ENCODE measurements around the gene EMP3.
"Not testable (repeated sequence)": the region's sequence is repeated elsewhere in the genome, so short reads cannot be mapped to it uniquely, and the experiment has no call there.

The EMP3 gene

DNA sequence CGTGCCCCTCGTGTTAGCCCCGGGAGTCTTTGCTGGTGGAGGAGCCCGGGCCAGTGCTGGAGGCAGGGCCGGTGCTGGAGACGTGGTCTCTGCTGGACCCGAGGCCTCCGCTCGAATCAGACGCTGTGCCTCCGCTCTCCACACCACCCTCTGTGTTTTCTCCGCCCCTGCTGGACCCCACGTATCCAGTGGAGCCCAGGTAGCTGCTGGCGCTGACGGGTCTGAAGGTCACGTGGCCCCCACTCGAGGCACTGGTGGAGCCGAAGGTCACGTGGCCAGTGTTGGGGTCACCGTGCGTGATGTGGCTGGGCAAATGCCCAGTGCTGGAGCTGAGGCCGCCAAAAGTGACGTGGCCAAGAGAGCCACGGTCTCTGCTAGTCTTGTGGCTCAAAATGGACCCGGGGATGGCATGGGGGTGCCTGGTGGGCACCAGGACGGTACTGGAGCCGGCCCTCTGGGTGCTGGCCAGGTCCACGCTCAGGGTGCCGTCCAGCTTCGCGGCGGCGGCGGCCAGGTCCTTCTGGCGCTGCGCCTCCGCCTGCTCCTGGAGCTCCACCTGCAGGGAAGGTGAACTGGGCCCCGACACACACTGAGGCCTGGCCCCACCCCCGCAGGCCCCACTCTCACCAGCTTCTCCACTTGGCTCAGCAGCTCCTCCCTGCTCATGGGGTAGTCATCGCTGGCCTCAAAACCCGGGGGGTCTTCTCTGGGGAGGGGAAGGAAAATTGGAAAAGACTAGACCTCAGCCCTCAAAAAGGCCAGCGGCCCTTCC, 28.2 kb upstream of the EMP3 start:
- Histone ChIP-seq H3K9ac (ENCODE audit: low read depth, low read length) (no peak overlapping the region), H3K36me3 (ENCODE audit: control insufficient read depth, insufficient read depth, low read length) (no peaks in the 10 kb centered on the region)

DNA sequence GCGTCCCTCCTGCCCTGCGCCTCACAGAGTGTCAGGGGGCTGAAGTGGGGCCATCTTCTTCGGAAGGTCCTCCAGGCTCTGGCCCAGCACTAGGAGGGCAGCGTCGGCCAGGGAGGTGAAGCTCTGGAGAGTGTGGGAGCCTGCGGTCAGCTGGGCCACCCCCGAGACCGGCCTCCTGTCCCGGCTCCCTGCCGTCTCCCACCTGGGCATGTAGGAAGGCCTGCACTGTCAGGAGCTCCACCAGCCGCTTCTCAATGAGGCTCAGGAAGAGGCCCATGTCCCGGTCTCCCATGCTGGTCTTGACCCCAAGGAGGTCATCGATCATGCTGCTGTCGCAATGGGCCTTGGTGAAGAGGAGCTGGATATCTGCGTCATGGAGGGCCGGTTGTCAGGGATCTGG, 27.4 kb upstream of the EMP3 start:
- Histone ChIP-seq H3K36me3 (ENCODE audit: control insufficient read depth, insufficient read depth, low read length) (no peaks in the 10 kb centered on the region), H3K4me1 (ENCODE audit: control insufficient read depth, insufficient read depth, low read length) (no peaks in the 10 kb centered on the region), H3K27ac (ENCODE audit: low read depth, low read length) (no peak overlapping the region), H3K9me3 (ENCODE audit: control insufficient read depth, insufficient read depth, low read length) (no peaks in the 10 kb centered on the region), H3K4me3 (ENCODE audit: low read depth, low read length) (no peak overlapping the region), H3K27me3 (ENCODE audit: control insufficient read depth, insufficient read depth, low read length) (no peaks in the 10 kb centered on the region), H3K9ac (ENCODE audit: low read depth, low read length) (no peak overlapping the region)

More for the DNA sequence above, 28.2 kb upstream of the EMP3 start:
- Histone ChIP-seq H3K4me1 (ENCODE audit: control insufficient read depth, insufficient read depth, low read length) (no peaks in the 10 kb centered on the region), H3K27me3 (ENCODE audit: control insufficient read depth, insufficient read depth, low read length) (no peaks in the 10 kb centered on the region), H3K27ac (ENCODE audit: low read depth, low read length) (no peak overlapping the region), H3K4me3 (ENCODE audit: low read depth, low read length) (no peak overlapping the region), H3K9me3 (ENCODE audit: control insufficient read depth, insufficient read depth, low read length) (no peaks in the 10 kb centered on the region)

DNA sequence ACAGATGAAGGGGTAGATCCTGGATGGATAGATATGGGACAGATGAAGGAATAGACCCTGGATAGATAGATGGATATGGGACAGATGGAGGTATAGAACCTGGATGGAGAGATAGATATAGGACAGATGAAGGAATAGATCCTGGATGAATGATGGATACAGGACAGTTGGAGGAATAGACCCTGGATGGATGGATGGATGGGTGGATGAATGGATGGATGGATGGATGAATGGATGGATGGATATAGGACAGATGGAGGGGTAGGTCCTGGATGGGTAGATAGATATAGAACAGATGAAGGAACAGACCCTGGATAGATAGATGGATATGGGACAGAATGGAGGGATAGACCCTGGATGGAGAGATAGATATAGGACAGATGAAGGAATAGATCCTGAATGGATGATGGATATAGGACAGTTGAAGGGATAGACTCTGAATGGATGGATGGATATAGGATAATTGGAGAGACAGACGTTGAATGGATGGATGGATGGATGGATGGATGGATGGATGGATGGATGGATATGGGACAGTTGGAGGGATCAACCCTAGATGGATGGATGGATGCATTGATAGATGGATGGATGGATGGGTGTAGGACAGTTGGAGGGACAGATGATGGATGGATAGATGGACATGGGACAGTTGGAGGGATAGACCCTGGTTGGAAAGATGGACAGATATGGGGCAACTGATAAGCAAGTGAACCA, 23.3 kb upstream of the EMP3 start:
- Histone ChIP-seq H3K27me3 (ENCODE audit: control insufficient read depth, insufficient read depth, low read length) (no peaks in the 10 kb centered on the region), H3K27ac (ENCODE audit: low read depth, low read length) (no peak overlapping the region), H3K36me3 (ENCODE audit: control insufficient read depth, insufficient read depth, low read length) (no peaks in the 10 kb centered on the region), H3K9me3 (ENCODE audit: control insufficient read depth, insufficient read depth, low read length) (no peaks in the 10 kb centered on the region), H3K4me1 (ENCODE audit: control insufficient read depth, insufficient read depth, low read length) (no peaks in the 10 kb centered on the region), H3K4me3 (ENCODE audit: low read depth, low read length) (no peak overlapping the region), H3K9ac (ENCODE audit: low read depth, low read length) (no peak overlapping the region)

DNA sequence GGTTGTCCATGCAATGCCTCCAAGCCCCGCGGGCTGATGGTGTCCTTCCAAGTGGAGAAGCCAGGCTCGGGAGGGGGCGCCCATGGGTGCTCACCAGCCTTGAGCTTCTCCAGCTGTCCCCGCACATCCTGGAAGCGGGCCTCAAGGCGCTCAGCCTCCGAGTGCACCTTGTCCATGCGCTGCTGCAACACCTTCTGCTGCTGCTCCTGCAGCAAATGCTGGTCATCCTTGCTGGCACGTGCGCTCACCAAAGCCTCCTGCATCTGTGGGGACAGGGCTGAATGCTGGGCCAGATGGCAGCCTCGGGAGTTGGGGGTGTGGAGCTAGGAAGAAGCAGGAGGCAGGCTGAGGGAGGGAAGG, 22.8 kb upstream of the EMP3 start:
- H3K36me3 ChIP-seq (ENCODE audit: control insufficient read depth, insufficient read depth, low read length): no peaks in the 10 kb centered on the region
- no peaks in the 10 kb centered on the region for H3K9me3 ChIP-seq (ENCODE audit: control insufficient read depth, insufficient read depth, low read length)
- H3K27me3 ChIP-seq (ENCODE audit: control insufficient read depth, insufficient read depth, low read length): no peaks in the 10 kb centered on the region
- no peak overlapping the region for H3K9ac ChIP-seq (ENCODE audit: low read depth, low read length)
- H3K27ac ChIP-seq (ENCODE audit: low read depth, low read length): no peak overlapping the region
- H3K4me1 ChIP-seq (ENCODE audit: control insufficient read depth, insufficient read depth, low read length): no peaks in the 10 kb centered on the region
- no peak overlapping the region for H3K4me3 ChIP-seq (ENCODE audit: low read depth, low read length)

DNA sequence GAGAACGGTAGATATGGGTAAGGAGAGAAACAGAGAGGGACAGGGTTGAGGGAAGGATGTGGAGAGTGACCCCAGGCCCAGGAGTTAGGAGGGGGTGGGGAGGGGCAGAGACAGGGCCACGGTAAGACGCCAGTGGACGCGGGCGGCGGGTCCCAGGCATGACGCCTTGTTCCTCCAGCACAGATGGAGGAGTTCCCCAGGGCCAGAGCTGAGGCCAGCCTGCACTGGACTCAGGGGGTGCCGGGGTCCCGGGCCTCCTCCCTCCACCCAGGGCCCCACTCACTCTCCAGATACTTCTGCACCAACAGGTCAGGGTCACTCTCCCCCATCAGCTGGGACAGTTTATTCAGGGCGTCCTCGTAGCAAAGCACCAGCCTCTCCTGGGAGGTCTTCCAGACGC, 22.0 kb upstream of the EMP3 start:
- no peaks in the 10 kb centered on the region for H3K36me3 ChIP-seq (ENCODE audit: control insufficient read depth, insufficient read depth, low read length)
- no peaks in the 10 kb centered on the region for H3K27me3 ChIP-seq (ENCODE audit: control insufficient read depth, insufficient read depth, low read length)

DNA sequence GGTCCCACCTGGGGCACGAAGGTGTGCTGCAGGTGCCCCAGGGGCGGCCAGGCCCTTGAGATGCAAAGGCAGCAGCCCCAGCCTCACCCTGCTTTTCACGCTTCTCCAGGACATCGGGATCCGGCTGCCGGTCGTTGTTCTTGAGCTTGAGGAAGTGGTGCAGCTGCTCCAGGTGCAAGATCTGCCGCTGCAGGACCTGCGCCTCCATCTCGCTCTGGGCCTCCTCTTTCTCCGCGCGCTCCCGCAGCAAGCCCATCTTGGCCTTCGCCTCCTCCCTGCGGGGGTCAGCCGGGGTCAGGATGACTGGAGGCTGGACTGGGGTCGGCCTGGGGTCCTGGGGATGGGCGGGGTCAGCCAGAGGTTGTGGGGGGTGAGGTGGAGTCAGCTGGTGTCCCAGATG, 21.5 kb upstream of the EMP3 start:
- Histone ChIP-seq H3K9me3 (ENCODE audit: control insufficient read depth, insufficient read depth, low read length) (no peaks in the 10 kb centered on the region), H3K27me3 (ENCODE audit: control insufficient read depth, insufficient read depth, low read length) (no peaks in the 10 kb centered on the region), H3K4me1 (ENCODE audit: control insufficient read depth, insufficient read depth, low read length) (no peaks in the 10 kb centered on the region), H3K9ac (ENCODE audit: low read depth, low read length) (no peak overlapping the region), H3K36me3 (ENCODE audit: control insufficient read depth, insufficient read depth, low read length) (no peaks in the 10 kb centered on the region), H3K4me3 (ENCODE audit: low read depth, low read length) (no peak overlapping the region), H3K27ac (ENCODE audit: low read depth, low read length) (no peak overlapping the region)

More for the DNA sequence above, 22.0 kb upstream of the EMP3 start:
- no peak overlapping the region for H3K4me3 ChIP-seq (ENCODE audit: low read depth, low read length)
- no peaks in the 10 kb centered on the region for H3K4me1 ChIP-seq (ENCODE audit: control insufficient read depth, insufficient read depth, low read length)
- H3K9me3 ChIP-seq (ENCODE audit: control insufficient read depth, insufficient read depth, low read length): no peaks in the 10 kb centered on the region
- no peak overlapping the region for H3K9ac ChIP-seq (ENCODE audit: low read depth, low read length)
- H3K27ac ChIP-seq (ENCODE audit: low read depth, low read length): no peak overlapping the region

DNA sequence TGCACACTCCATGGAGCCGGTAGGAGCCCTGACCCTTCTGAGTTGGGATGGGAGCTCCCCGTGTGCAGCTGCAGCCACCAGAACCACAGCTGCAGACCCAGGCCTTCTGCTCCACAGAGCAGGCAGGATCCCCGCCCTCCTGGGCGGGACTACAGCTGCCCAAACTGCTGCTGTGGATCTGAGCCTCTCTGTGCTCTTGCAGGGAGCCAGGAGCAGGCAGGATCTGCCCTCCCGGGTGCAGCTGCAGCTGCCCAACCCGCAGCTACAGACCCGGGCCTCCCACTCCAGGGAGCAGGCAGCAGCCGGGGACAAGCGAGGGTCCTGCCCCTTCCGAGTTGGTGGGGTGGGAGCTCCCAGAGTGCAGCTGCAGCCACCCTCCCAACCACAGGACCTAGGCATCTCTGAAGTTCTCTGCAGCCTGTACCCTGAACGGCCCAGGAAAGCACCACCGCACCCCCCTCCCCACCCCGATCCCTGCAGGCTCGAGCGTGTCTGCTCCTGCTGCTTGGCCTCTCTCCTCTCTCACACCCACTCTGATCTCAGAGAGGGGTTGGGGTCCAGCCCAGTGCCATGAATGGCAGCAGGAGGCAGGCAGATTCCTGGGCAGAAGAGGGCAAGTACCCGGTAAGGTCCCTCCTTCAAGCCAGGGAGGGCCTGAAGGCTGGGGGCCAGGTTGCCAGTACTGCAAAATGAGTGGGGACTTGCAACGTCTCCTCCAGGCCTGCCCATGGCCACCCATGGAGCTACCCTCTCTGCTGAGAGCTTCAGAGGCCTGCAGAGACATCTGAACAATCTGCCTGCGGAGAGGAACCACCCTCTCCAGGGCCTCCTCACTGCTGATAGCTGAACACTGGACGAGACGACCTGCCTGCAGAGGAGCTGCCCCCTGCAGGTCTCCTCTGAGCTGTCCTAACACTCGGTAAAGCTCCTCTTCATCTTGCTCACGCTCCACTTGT, 16.4 kb upstream of the EMP3 start:
- Histone ChIP-seq H3K27me3 (ENCODE audit: control insufficient read depth, insufficient read depth, low read length) (no peaks in the 10 kb centered on the region), H3K4me3 (ENCODE audit: low read depth, low read length) (no peak overlapping the region), H3K27ac (ENCODE audit: low read depth, low read length) (no peak overlapping the region), H3K9ac (ENCODE audit: low read depth, low read length) (no peak overlapping the region), H3K36me3 (ENCODE audit: control insufficient read depth, insufficient read depth, low read length) (no peaks in the 10 kb centered on the region), H3K9me3 (ENCODE audit: control insufficient read depth, insufficient read depth, low read length) (no peaks in the 10 kb centered on the region), H3K4me1 (ENCODE audit: control insufficient read depth, insufficient read depth, low read length) (no peaks in the 10 kb centered on the region; the same call in 1 of the 2 replicates)

DNA sequence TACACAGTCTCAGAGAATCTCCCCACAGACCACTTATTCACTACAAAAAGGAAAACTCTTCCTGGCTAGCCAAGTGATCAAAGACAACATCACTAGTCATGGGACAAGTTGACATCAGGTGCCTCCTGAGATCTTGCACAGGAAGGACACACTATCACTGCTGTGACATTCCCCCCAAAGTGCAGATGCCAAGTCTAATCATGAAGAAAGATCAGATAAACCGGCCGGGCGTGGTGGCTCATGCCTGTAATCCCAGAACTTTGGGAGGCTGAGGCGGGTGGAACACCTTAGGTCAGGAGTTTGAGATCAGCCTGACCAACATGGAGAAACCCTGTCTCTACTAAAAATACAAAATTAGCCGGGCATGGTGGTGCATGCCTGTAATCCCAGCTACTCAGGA, 15.6 kb upstream of the EMP3 start:
- H3K9ac ChIP-seq (ENCODE audit: low read depth, low read length); H3K9me3 ChIP-seq (ENCODE audit: control insufficient read depth, insufficient read depth, low read length); H3K27me3 ChIP-seq (ENCODE audit: control insufficient read depth, insufficient read depth, low read length); H3K4me3 ChIP-seq (ENCODE audit: low read depth, low read length); H3K4me1 ChIP-seq (ENCODE audit: control insufficient read depth, insufficient read depth, low read length); H3K27ac ChIP-seq (ENCODE audit: low read depth, low read length); H3K36me3 ChIP-seq (ENCODE audit: control insufficient read depth, insufficient read depth, low read length): not testable (repeated sequence)

DNA sequence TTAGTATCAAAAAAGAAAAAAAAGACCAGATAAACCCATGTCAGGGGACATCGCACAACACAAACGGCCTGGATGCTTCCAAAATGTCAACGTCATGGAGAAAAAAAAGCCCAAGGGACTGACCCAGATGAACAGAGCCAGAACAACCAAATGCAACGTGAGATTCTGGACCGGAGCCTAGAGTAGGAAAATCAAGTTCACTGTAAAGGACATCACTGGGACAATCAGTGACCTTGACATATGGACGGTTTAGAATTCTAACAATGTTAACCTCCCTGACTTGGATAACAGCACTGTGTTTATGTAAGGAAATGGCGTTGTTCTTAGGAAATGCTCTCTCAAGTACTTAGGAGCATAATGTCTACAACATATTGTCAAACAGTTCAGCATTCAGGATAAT, 15.1 kb upstream of the EMP3 start:
- no peak overlapping the region for H3K27ac ChIP-seq (ENCODE audit: low read depth, low read length)
- no peaks in the 10 kb centered on the region; the same call in 1 of the 2 replicates for H3K4me1 ChIP-seq (ENCODE audit: control insufficient read depth, insufficient read depth, low read length)

DNA sequence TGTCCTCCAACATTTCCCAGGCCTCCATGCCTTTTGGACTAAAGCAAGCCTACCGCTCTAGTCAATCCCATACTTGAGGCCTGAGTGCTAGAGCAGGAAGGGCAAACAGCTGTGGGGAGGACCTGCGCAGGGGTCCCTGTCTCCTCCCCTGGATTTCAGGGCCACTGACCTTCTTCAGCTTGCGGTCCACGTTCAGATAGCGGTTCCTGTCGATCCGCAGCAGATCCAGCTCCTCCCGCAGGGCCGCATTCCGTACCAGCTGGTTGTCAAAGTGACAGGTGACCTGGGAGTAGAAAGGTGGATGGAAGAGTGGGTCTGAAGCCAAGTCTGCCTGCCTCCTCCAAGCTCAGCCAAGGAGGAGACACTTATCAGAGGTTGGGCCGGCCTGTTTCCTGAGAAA, 14.0 kb upstream of the EMP3 start:
- H3K27me3 ChIP-seq (ENCODE audit: control insufficient read depth, insufficient read depth, low read length): no peaks in the 10 kb centered on the region
- H3K4me3 ChIP-seq (ENCODE audit: low read depth, low read length): no peak overlapping the region
- no peaks in the 10 kb centered on the region for H3K9me3 ChIP-seq (ENCODE audit: control insufficient read depth, insufficient read depth, low read length)
- H3K27ac ChIP-seq (ENCODE audit: low read depth, low read length): no peak overlapping the region
- H3K9ac ChIP-seq (ENCODE audit: low read depth, low read length): no peak overlapping the region
- H3K36me3 ChIP-seq (ENCODE audit: control insufficient read depth, insufficient read depth, low read length): no peaks in the 10 kb centered on the region
- H3K4me1 ChIP-seq (ENCODE audit: control insufficient read depth, insufficient read depth, low read length): no peaks in the 10 kb centered on the region; the same call in 1 of the 2 replicates

More for the DNA sequence above, 15.1 kb upstream of the EMP3 start:
- no peaks in the 10 kb centered on the region for H3K9me3 ChIP-seq (ENCODE audit: control insufficient read depth, insufficient read depth, low read length)
- H3K27me3 ChIP-seq (ENCODE audit: control insufficient read depth, insufficient read depth, low read length): no peaks in the 10 kb centered on the region
- H3K9ac ChIP-seq (ENCODE audit: low read depth, low read length): no peak overlapping the region
- no peak overlapping the region for H3K4me3 ChIP-seq (ENCODE audit: low read depth, low read length)
- H3K36me3 ChIP-seq (ENCODE audit: control insufficient read depth, insufficient read depth, low read length): no peaks in the 10 kb centered on the region
